HG03060 (cell line): ENCODE measurements around the gene SLC36A4.
"Not testable (repeated sequence)": the region's sequence is repeated elsewhere in the genome, so short reads cannot be mapped to it uniquely, and the experiment has no call there.

ENCODE experiments used
- ATAC-seq: cut with Tn5 transposase; IDR thresholded peaks from one replicate; pipeline ENCODE4 v1.9.1; 2021; ENCODE audit warnings: low read depth, moderate number of reproducible peaks; ENCODE audit not compliant: unreplicated experiment

Gene SLC36A4

DNA sequence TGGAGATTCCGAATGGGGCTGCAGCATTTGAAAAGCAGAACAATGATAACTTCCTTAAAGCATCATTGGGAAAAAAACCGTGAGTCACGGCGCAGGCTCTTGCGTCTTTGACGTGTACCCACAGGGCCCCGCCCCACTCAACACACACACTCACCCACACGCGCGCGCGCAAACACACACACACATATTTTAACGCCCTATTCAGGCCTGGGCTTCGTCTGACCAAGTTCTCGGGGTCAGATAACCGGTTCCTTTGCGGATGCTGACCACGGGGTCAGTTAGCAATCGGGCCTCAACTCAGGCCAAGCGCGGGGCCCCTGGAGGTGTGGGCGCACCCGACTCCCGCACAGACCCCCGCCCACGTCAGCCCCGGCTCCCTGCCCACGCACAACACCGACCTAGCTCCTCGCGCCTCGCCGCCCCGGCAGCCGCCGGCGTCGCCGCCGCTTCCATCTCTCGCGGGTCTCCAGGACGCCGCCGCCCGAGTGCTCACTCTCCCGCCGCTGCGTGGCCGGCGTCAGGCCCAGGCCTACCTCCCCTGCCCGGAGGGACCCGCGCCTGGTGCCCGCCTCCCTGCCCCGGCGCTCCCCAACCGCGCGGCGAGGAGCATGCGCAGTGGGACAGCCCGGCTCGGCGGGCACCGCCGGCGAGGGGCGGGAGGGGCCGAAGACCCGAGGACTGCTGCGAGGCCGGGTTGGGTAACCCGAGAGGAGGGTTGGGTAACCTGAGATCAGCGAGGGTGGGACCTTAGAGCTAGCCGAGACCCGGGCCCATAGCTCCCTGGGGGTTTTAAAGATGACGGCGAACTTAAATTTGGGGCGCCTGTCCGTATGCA is at the start of gene SLC36A4:
TSS of gene SLC36A4 (minus strand) at position 612 of the 835 bp plus-strand sequence. CDS start at position 453, 159 bp downstream.
- ATAC-seq, result peak; percentile 84

DNA sequence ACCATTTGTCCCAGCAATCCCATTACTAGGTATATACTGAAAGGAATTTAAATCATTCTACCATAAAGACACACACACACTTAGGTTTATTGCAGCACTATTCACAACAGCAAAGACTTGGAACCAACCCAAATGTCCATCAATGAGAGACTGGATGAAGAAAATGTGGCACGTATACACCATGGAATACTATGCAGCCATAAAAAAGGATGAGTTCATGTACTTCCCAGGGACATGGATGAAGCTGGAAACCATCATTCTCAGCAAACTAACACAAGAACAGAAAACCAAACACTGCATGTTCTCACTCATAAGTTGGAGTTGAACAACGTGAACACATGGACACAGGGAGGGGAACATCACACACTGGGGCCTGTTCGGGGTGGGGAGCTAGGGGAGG is 49.0 kb upstream of the SLC36A4 start:
- ATAC-seq, result not testable (repeated sequence)

DNA sequence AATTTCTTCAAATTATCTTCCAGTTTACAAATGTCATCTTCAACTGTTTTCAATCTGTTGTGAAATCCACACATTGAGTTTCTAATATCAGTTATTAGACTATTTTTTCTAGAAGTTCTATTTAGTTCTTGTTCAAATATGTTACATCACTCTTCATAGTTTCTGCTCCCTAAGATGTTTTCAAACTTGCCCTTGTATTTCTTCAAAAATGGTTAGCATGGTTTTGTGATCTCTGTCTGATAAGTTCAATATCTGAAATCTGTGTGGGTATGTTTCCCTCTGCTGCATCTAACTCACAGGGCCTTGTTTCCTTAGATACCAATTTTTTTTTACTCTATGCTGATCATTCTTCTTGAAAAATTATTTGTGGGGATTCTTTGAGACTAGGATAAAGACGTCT is 46.2 kb upstream of the SLC36A4 start:
- no peak for ATAC-seq

DNA sequence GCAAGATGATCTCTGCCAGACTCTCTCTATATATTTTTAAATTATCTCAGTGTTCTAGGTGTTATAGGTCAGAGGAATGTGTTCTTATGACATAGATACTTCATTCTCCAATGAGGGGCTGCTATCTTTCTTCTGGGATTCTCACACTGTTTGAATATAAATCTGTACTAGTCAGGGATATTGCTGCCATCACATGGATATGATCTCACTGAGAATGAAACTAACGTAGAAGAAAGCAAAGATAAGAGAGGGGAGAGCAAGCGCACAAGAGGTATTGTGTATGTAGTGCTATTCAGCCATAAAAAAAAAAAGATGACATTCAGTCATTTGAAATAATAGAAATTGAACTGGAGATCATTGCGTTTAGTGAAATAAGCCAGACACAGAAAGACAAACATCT is 42.2 kb upstream of the SLC36A4 start:
- ATAC-seq, result no peak

DNA sequence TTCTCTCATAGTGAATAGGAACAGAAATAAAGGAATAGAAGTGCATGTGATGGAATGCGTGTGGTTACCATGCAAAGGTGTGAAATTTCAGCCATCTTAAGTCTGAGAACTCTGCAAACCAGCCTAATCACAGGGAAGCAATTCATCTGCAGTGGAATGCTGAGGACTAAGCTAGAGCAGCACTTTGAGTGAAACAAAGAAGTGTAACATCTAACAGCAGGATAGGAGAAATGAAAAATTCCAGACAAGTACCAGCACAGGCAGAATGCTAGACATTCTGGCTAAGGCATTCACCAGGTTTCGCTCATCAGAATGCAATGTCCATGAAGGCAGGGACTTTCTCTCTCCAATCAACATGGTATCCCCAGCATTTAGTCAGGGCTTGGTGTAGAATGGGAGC is 41.2 kb upstream of the SLC36A4 start:
- no peak for ATAC-seq

DNA sequence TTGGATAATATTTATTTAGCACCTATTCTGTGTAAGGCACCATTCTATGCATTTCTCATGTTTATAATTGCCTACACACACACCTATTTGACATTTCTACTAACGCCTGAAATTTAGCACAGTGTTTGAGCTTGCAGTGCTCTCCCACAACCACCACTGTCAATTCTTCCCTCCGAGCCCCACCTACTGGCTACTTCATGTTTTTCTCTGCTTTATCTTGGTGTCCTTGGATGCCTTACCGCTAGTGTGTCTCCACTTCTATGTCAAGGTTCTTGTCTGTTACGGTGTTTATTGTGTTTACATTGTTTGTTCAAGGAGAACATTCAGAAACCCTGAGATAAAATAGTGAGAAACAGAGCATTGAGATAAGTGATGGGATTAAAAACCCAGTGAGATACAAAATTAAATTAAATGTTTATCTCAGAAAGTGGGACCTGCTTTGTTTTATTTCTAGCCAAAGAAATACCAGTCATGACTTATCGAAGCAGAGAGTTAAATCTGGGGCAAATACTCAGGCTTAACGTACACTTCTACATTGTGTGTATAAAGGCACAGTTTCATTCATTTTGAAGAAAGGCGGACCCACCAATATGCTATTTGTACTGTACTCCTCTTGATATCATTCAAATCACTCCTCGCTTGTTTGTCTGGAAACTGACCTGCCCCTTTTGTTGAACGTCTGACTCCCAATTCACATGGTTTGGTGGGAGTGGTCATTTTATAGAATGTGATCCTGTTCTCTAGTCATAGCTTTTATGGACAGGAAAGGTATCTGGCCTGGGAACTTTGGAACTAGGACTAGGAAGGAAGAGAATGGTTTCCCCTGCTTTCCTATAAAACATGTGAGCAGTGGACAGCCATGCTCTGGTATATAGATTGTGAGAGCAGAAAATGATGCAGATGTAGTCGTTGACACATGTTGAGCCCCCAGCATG is 39.2 kb upstream of the SLC36A4 start:
- peak; percentile 76 for ATAC-seq

DNA sequence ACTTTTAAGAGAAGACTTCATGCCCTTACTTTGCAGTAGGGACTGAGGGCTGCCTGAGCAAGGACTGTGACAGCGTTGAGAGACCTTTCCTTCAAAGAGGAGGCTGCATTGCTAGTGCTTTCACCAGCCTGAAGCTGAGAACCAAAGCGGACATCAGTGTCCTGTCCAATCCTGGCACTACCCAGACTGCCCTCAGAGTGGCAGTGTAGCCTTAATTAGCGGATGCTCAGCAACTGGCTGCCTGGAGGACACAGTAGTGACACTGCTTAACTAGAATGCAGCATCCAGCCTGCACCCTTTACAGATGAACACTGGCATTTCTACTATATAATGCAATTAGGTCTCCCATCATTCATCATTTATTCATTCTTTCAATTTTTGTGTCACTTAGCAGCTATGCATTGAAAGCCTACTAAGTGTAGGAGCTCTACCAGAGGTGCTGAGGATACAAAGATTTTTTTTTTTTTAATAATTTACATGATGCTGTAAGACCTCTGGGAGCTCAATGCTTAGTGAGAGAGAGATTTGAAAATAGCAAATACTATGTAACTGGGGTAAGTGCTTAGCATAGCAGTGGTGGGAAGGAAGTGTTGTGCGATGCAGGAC is 36.9 kb upstream of the SLC36A4 start:
- peak; percentile 94 for ATAC-seq

DNA sequence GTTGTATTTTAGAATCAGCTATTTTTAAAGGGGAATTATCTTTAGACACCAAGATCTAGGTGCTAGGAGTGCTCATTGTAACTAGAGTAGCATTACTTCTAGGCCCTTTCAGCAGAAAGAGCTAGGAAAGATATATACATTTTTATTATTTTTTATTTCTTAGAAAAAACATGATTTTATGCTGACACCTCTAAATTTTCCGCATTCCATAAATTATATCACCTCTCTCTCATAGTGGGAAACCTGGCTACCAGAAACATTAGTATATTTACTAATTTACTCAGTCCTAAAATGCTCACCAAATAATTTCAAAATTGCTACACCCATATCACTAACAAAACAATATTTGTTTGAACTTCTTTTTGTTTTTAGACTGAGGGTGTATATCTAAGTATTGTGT is 32.1 kb upstream of the SLC36A4 start:
- ATAC-seq, result no peak

DNA sequence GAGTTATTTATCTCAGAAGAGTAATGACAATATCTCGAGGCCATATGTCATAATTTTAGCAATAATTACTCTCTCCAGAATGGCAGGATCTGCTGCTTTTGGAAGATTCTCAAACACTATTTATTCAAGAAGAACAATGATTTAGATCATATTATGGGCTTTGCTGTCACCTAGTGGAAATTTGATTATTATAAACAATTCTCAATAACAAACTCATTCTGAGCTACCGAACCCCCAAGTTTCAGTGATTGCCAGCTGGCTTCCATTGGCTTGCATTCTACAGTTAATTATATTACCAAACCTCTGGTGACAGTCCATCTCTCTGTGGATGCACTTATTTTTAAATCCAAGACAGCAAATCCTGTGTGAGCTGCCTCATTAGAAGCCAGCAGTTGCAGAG is 27.9 kb upstream of the SLC36A4 start:
- ATAC-seq, result no peak

DNA sequence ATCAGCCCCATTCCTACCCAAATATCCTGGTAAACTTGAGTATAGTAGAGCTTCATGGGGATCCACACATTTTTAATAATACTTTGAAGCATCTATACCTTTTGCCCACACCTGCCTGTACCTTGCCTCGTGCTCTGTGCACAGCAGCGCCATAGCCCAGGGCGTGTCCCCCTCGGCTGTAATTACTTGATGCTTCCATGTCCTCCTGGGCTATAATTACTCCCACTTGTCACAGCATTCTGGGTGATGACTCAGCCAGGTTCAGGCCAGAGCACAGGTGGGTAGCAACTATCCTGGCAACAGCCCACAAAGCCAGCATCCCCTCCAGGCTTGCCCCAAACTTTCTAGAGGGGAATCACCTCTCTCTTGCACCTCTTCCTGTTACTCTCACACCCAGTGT is 23.7 kb upstream of the SLC36A4 start:
- no peak for ATAC-seq

DNA sequence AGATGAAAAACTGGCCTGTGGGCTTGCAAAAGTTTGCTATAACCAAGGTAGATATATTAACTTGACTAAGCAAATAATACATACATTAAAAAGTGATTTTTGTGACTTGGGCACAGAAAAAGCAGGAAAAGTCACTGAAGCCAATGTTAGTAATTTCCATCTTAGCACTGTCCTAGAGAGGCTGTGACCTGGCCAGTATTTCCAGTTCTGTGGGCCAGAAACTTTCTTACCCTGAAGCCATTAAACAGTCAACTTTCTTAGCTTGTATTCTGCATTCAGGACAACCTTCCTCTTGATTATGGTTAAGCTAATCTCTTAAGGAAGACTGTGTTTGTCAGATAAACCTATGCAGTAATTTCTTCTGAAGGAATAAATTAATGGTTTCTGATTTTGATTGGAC is 22.3 kb upstream of the SLC36A4 start:
- no peak for ATAC-seq

DNA sequence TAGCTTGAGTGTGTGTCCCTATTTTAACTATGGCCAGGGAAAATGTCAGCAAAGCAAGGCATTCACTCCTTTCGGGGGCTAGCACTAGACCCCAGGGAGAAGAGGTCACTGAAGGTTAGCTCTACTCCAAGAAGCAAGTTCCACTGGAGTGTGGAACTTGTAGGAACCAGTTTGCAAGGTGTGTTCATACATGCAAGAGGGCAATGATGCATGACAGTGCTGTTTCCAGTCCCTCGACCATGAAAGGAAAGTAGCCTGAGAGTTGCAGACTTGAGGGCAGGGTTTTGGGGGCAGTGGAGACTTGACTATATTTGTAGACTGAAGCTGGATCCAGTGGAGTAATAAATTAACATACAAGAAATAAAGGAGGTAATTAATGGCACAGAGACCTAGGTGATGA is 21.6 kb upstream of the SLC36A4 start:
- ATAC-seq, result no peak

DNA sequence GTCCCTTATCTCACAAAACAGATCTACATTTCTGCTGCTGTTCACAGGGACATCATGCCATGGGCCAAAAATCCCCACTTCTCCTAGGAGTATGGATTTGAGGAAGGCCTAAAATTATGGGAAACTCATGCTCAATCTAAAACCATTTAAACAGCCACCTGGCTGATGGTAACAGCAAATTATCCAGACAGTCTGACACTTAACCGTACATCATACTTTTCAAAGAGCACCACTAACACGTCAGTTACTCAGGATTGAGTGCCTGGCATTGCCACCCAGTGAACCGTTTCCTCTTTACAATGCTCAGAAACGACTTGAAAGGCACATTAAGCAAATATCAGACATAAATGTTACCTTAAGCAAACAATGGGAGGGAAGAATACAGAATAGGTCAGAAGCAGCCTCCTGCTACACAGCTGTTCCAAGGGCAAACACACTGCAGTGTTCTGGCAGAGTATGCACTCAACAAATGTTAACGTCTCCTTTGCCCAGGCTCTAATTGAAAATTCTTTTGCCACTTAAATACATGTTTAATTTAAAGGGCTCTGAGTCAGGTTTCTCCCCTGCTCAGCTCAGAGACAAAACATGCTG is 18.8 kb upstream of the SLC36A4 start:
- ATAC-seq, result no peak

DNA sequence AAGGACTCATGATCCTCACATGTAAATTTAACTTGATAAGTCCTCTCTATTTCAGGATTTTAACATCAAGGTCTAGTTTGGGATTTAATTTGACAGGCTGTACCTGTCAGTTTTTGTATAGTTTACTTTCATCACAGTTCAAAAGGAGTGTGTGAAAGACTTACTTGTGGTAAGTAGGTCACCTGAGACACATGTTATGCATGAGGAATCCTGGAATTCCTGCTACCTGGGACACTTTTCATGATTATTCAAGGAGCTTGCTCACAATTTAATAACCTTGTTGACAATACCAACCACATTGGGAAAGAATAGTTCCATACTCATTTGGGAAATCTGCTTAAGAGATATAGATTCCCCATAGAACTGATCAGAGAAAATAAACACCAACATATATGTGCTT is 15.8 kb upstream of the SLC36A4 start:
- no peak for ATAC-seq

DNA sequence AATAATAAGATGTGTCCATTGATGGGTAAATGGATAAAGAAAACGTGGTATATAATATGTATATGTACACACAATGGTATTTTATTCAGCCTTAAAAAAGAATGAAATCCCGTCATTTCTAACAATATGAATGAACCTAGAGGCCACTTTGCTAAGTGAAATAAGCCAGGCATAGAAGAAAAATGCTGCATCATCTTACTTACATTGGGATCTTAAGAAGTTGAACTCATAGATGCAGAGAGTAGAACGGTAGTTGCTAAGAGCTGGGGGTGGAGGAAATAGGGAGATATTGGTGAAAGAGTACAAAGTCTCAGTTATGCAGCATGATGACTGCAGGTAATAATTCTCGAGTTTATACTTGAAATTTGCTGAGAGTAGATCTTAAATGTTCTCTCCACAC is 14.3 kb upstream of the SLC36A4 start:
- ATAC-seq, result no peak

DNA sequence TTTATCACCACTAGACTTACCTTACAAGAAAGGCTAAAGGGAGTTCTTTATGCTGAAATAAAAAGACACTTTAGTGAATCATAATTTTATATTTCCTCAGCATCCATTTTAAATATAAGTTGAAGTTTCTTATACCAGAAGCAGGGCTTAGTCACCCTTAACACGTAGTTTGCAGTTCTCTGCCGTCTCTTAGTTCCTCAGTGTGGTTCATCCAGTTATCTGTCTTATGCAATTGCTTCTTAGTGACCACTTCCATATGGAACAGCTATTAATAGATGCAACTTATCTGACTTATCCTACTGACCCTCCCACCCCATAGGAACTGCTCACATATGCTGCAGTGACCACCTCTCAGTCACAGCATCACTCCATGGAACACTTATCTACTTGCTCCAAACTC is 11.7 kb upstream of the SLC36A4 start:
- no peak for ATAC-seq

DNA sequence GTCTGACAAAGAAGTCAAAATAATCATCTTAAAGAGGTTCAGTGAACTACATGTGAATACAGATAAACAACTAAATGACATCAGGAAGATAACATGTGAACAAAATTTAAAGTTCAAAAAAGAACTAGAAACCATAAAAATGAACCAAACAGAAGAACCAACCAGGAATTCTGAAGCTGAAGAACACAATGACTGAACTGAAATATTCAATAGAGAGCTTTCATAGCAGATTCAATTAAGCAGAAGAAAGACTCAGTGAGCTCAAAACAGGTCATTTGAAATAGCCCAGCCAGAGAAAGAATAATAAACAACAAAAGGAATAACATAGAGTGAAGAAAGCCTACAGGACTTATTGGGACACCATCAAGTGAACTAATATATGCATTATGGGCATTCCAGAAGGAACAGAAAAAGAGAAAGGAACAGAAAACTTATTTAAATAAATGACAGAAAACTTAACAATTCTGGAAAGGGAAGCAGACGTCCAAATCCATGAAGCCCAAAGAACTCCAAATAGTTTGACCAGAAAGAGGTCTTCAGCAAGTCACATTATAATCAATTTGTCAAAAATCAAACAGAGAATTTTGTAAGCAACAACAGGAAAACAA is 11.0 kb upstream of the SLC36A4 start:
- ATAC-seq, result no peak

DNA sequence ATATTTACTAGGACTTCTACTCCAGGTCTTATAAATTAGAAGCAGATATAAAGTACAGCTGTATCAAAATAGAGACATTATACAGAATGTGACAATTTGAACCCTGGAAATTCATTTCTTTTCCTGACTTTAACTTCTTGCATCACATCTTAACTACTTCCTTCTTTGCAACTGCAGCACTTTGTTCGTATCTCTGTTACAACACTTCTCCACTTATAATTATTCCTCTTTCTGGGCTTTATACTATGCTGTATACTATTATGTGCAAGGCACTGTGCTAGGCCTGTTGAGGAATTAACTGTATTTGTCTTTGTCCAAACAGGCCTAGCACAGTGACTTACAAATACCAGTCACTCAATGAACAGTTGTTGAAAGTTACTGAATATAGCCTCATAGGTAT is 1.8 kb upstream of the SLC36A4 start:
- ATAC-seq, result no peak

DNA sequence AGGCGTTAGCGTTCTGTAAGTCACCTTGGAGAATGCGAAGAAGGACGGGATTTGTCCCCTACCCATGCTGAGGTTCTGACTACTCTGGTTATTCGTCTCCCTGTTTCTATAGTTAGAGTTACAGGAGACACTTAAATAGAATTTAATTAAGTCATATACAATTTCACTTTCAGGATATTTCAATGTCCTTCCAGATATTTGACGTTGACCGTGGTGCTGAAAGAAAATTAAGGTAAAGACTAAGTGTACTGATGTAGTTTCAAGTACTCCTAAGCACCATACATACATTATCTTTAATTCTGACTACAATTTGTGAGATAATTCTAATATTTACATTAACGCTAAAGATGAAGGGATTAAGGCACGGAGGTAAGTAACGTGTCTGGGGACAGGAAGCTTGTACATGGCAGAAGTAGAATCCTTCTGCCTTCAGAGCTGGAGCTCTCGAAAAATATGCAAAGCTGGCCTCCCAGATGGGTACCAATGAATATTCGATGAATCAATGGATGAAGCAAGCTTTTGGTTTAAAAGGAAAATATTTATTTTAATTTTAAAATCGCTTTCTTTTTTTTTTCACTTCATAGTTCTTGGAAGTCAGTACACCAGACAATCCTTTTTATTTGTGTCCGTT is 539 bp upstream of the SLC36A4 start:
- no peak for ATAC-seq

DNA sequence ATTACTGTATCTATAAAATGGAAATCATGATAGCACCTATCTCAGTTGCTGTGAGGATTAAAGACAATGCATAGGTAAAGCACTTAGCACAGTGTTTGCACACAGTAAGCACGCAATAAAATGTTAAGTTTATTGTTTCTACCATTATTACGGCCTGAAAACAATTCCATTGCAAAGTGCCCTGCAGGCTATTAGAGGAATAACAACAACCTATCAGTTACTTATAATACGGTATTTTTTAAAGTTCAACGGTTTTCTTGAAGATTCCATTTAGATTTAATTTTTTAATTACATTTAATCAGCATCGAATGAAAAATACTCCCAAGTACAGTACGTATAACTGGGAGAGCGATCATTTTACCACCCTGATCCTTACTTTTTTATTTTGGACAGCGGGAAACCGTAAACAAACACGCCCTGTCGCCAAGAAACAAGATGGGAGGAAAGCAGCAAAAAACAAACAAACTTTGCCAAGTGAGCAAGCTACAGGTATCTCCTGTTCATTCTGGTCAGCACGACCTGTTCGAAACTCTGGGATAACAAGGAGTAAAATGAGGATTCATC is 893 bp downstream of the SLC36A4 start:
- ATAC-seq, result peak; percentile 13
